Adipocyte (in vitro differentiated cells): ENCODE results near the gene S100A5.

Experiments
- DNase-seq: peaks from one replicate; pipeline ENCODE4 v3.0.0-alpha.2; 2015; ENCODE audit warnings: low read depth
- H3K27me3 ChIP-seq: replicated peaks from 2 replicates; pipeline ENCODE4 v1.7.0; 2013; ENCODE audit warnings: mild to moderate bottlenecking, low read length, moderate library complexity; ENCODE audit not compliant: control insufficient read depth, insufficient read depth
- H3K36me3 ChIP-seq: 2 replicates; pipeline ENCODE4 v1.7.0; 2013; ENCODE audit warnings: low read length, mild to moderate bottlenecking, moderate library complexity; ENCODE audit not compliant: control insufficient read depth, insufficient read depth, severe bottlenecking
- H3K4me1 ChIP-seq: 2 replicates; pipeline ENCODE4 v1.7.0; 2013; ENCODE audit warnings: mild to moderate bottlenecking, low read length, moderate library complexity; ENCODE audit not compliant: control insufficient read depth, insufficient read depth
- H3K4me3 ChIP-seq: 2 replicates; pipeline ENCODE4 v1.7.0; 2013; ENCODE audit warnings: mild to moderate bottlenecking, low read length, moderate library complexity
- H3K9ac ChIP-seq: 2 replicates; pipeline ENCODE4 v1.7.0; 2013; ENCODE audit warnings: mild to moderate bottlenecking, low read length, moderate library complexity
- H3K9me3 ChIP-seq: 2 replicates; pipeline ENCODE4 v1.7.0; 2013; ENCODE audit warnings: mild to moderate bottlenecking, low read length, moderate library complexity; ENCODE audit not compliant: control insufficient read depth

Gene S100A5

GRCh38 chr1:153553830-153554541, 13.3 kb upstream of the S100A5 start:
- H3K4me1 ChIP-seq, result peaks cover 26% of the 10 kb centered on the region
- no peaks in the 10 kb centered on the region for H3K27me3 ChIP-seq
- H3K9me3 ChIP-seq, result no peaks in the 10 kb centered on the region
- H3K36me3 ChIP-seq, result peaks cover 4% of the 10 kb centered on the region
- H3K9ac ChIP-seq, result peak overlapping the region; percentile 42
- DNase-seq, result peak; percentile 33
- H3K4me3 ChIP-seq, result no peak overlapping the region

GRCh38 chr1:153553096-153553495, 12.4 kb upstream of the S100A5 start:
- Histone ChIP-seq H3K27me3 (no peaks in the 10 kb centered on the region), H3K36me3 (peaks cover 4% of the 10 kb centered on the region), H3K4me3 (no peak overlapping the region), H3K4me1 (peaks cover 35% of the 10 kb centered on the region), H3K9ac (peak overlapping the region; percentile 42), H3K9me3 (no peaks in the 10 kb centered on the region)
- no peak for DNase-seq

- Histone ChIP-seq H3K9me3 (no peaks in the 10 kb centered on the region), H3K36me3 (peaks cover 4% of the 10 kb centered on the region), H3K4me3 (no peak overlapping the region), H3K9ac (no peak overlapping the region), H3K4me1 (peaks cover 42% of the 10 kb centered on the region), H3K27me3 (no peaks in the 10 kb centered on the region)
- no peak for DNase-seq
Observed at GRCh38 chr1:153552335-153552734, 11.6 kb upstream of the S100A5 start.

- no peak overlapping the region for H3K9ac ChIP-seq
- peaks cover 4% of the 10 kb centered on the region for H3K36me3 ChIP-seq
- H3K4me1 ChIP-seq, result peaks cover 54% of the 10 kb centered on the region
- H3K4me3 ChIP-seq, result no peak overlapping the region
- H3K27me3 ChIP-seq, result no peaks in the 10 kb centered on the region
- H3K9me3 ChIP-seq, result no peaks in the 10 kb centered on the region
- DNase-seq, result no peak
Observed at GRCh38 chr1:153550827-153551500, 10.2 kb upstream of the S100A5 start.

- DNase-seq, result no peak
- Histone ChIP-seq H3K9me3 (no peaks in the 10 kb centered on the region), H3K27me3 (no peaks in the 10 kb centered on the region), H3K4me3 (no peak overlapping the region), H3K4me1 (peaks cover 60% of the 10 kb centered on the region), H3K36me3 (peaks cover 4% of the 10 kb centered on the region), H3K9ac (peak overlapping the region; percentile 64)
Observed at GRCh38 chr1:153550398-153550758, 9.6 kb upstream of the S100A5 start.

- Histone ChIP-seq H3K9ac (peak overlapping the region; percentile 64), H3K4me1 (peaks cover 63% of the 10 kb centered on the region)
Observed at GRCh38 chr1:153549741-153550397, 9.1 kb upstream of the S100A5 start.

GRCh38 chr1:153548722-153549688, 8.3 kb upstream of the S100A5 start, which contains the start of gene S100A3:
Gene S100A3 (minus strand): TSS chr1:153549258. CDS start chr1:153548485, 773 bp downstream.
- no peaks in the 10 kb centered on the region for H3K9me3 ChIP-seq
- H3K4me1 ChIP-seq, result peaks cover 67% of the 10 kb centered on the region
- peak; percentile 90 for DNase-seq
- H3K4me3 ChIP-seq, result peak within 1 kb of the TSS; percentile 91
- no peaks in the 10 kb centered on the region for H3K27me3 ChIP-seq
- peak within 1 kb of the TSS; percentile 98 for H3K9ac ChIP-seq
- H3K36me3 ChIP-seq, result peaks cover 11% of the 10 kb centered on the region

More at GRCh38 chr1:153549741-153550397, 9.1 kb upstream of the S100A5 start:
- peak overlapping the region; percentile 57 for H3K4me3 ChIP-seq
- no peaks in the 10 kb centered on the region for H3K9me3 ChIP-seq
- H3K27me3 ChIP-seq, result no peaks in the 10 kb centered on the region
- DNase-seq, result no peak
- peaks cover 4% of the 10 kb centered on the region for H3K36me3 ChIP-seq

GRCh38 chr1:153547560-153548551, 7.1 kb upstream of the S100A5 start:
- H3K9me3 ChIP-seq, result no peaks in the 10 kb centered on the region
- H3K36me3 ChIP-seq, result peaks cover 23% of the 10 kb centered on the region
- peak overlapping the region; percentile 98 for H3K9ac ChIP-seq
- no peaks in the 10 kb centered on the region for H3K27me3 ChIP-seq
- H3K4me1 ChIP-seq, result peaks cover 70% of the 10 kb centered on the region
- H3K4me3 ChIP-seq, result peak overlapping the region; percentile 91
- DNase-seq, result no peak

- no peaks in the 10 kb centered on the region for H3K27me3 ChIP-seq
- peaks cover 23% of the 10 kb centered on the region for H3K36me3 ChIP-seq
- peak; percentile 47 for DNase-seq
- no peaks in the 10 kb centered on the region for H3K9me3 ChIP-seq
- peak overlapping the region; percentile 91 for H3K4me3 ChIP-seq
- H3K4me1 ChIP-seq, result peaks cover 78% of the 10 kb centered on the region
- peak overlapping the region; percentile 98 for H3K9ac ChIP-seq
Observed at GRCh38 chr1:153546796-153547559, 6.2 kb upstream of the S100A5 start.
